Ishikawa (cell line): ENCODE data around the gene EFNA5.

ENCODE experiments used
- EP300 ChIP-seq: IDR thresholded peaks from 2 replicates; pipeline ENCODE4 v1.6.1; 2012; ENCODE audit warnings: borderline replicate concordance
- RAD21 ChIP-seq: IDR thresholded peaks from 2 replicates; pipeline ENCODE4 v1.6.1; 2012; ENCODE audit warnings: low read depth
- TF ChIP-seq, protein P1 (sequence below): IDR thresholded peaks from 2 replicates; pipeline ENCODE4 v1.6.1; 2012

- TF ChIP-seq RAD21 (no peak), EP300 (no peak)
- TF ChIP-seq, protein P1, sequence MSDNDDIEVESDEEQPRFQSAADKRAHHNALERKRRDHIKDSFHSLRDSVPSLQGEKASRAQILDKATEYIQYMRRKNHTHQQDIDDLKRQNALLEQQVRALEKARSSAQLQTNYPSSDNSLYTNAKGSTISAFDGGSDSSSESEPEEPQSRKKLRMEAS = no peak
These were observed 212.9 kb downstream of the EFNA5 start for GRCh38 chr5:107457881-107458280.
